ENCODE measurements around the gene CPS1. TPM values are rescaled to one million over a fixed set of nuclear protein-coding genes. Genes with fewer than 3 reads are reported as not detected.

Gene CPS1
- total RNA-seq, 1 experiment from 2014 or later, result 14.2 TPM

DNA sequence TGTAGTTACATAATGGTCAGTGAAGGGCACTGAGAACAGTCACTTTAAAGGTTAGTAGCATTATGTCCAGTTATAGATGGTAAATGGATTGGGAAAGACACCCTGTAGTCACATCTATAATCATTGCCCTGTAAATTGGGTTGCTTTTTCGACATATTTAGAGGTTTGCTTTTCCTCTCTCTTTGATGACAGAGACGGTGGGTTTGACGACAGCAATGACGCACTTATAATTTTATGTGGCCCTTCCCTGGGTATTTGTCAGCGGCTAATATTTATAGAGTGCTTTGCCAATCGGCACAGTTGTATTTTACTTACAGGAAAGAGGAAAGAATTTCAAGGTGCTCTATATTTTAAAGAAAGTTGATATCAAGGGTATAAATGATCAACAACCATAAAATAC is 2.8 kb downstream of the CPS1 start:
- Histone ChIP-seq H2BK5ac (ENCODE audit: insufficient read length, low read length) (no peak overlapping the region), H3K23ac (ENCODE audit: insufficient read length, low read depth, low read length) (no peak overlapping the region), H3K4me1 (ENCODE audit: insufficient read depth, low read length) (peaks cover 2% of the 10 kb centered on the region; the same call in 1 of the 2 replicates), H3K4me2 (ENCODE audit: insufficient read depth, insufficient read length, low read length) (no peak overlapping the region), H2BK12ac (ENCODE audit: insufficient read length, low read depth, low read length) (no peak overlapping the region), H3K4ac (ENCODE audit: low read depth, low read length) (no peak overlapping the region), H4K5ac (ENCODE audit: insufficient read length, low read depth, low read length) (no peak overlapping the region), H3K9me3 (ENCODE audit: control insufficient read depth, low read depth, low read length) (no peaks in the 10 kb centered on the region), H4K91ac (ENCODE audit: insufficient read length, low read depth, low read length) (no peak overlapping the region), H3K27me3 (ENCODE audit: insufficient read depth, low read length) (no peaks in the 10 kb centered on the region), H3K79me2 (ENCODE audit: insufficient read depth, low read length) (no peaks in the 10 kb centered on the region), H3T11ph (ENCODE audit: low read length) (no peak overlapping the region), H3K23me2 (ENCODE audit: insufficient read length, low read depth, low read length, poor library complexity, severe bottlenecking) (no peaks in the 10 kb centered on the region), H2BK20ac (ENCODE audit: low read depth, low read length, poor library complexity, severe bottlenecking) (no peak overlapping the region), H3K79me1 (ENCODE audit: insufficient read depth, low read depth, low read length, poor library complexity, severe bottlenecking) (no peaks in the 10 kb centered on the region), H4K8ac (replicated peaks; ENCODE audit: insufficient read length, low read depth, low read length) (no peak overlapping the region), H2BK120ac (ENCODE audit: low read depth, low read length, poor library complexity, severe bottlenecking) (no peak overlapping the region), H2BK15ac (ENCODE audit: low read depth, low read length) (no peak overlapping the region), H3K56ac (ENCODE audit: insufficient read length, low read depth, low read length) (no peak overlapping the region), H3K9ac (ENCODE audit: extremely low read depth, insufficient read length, low read length) (no peak overlapping the region), H3K18ac (ENCODE audit: insufficient read length, low read depth, low read length) (no peak overlapping the region), H4K20me1 (ENCODE audit: control insufficient read depth, insufficient read depth, insufficient read length) (no peaks in the 10 kb centered on the region), H3K27ac (ENCODE audit: insufficient read length, low read depth, low read length) (no peak overlapping the region), H2AK5ac (ENCODE audit: insufficient read length, low read length) (no peak overlapping the region), H3K14ac (ENCODE audit: insufficient read depth, low read length) (no peak overlapping the region), H2AFZ (ENCODE audit: low read length) (no peak overlapping the region)
- Mint-ChIP-seq H3K4me3 (no peak overlapping the region), H3K36me3 (ENCODE audit: insufficient read depth in 1 of 3, low read depth in 3 of 3) (no peaks in the 10 kb centered on the region), H3K27ac (no peak overlapping the region; a peak in 1 of 7 replicates), H3K4me1 (peaks cover 22 to 24% of the 10 kb centered on the region in 2 experiments), H3K27me3 (ENCODE audit: low read depth) (no peaks in the 10 kb centered on the region), H3K9me3 (no peaks in the 10 kb centered on the region)
- no CpG with 5 or more reads among the region's 6 CpGs for WGBS (ENCODE audit: extremely low coverage, insufficient read length, low lambda C conversion rate)
- TF ChIP-seq, protein P1, sequence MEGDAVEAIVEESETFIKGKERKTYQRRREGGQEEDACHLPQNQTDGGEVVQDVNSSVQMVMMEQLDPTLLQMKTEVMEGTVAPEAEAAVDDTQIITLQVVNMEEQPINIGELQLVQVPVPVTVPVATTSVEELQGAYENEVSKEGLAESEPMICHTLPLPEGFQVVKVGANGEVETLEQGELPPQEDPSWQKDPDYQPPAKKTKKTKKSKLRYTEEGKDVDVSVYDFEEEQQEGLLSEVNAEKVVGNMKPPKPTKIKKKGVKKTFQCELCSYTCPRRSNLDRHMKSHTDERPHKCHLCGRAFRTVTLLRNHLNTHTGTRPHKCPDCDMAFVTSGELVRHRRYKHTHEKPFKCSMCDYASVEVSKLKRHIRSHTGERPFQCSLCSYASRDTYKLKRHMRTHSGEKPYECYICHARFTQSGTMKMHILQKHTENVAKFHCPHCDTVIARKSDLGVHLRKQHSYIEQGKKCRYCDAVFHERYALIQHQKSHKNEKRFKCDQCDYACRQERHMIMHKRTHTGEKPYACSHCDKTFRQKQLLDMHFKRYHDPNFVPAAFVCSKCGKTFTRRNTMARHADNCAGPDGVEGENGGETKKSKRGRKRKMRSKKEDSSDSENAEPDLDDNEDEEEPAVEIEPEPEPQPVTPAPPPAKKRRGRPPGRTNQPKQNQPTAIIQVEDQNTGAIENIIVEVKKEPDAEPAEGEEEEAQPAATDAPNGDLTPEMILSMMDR (conservative IDR thresholded peaks at IDR 0.05), result no peak
- no peak for DNase-seq

Data from H9 (cell line).